KOPT-K1 (cell line): ENCODE results near the gene DMRTB1.

Source experiments
- H3K27ac ChIP-seq: fragments of 200-600 bp; sonication (generic); 2 replicates; pipeline ENCODE4 v1.5.1; 2016; ENCODE audit warnings: antibody characterized with exemption, mild to moderate bottlenecking, low read depth, low read length; ENCODE audit not compliant: poor library complexity, severe bottlenecking
- H3K36me3 ChIP-seq: fragments of 200-600 bp; sonication (generic); 2 replicates; pipeline ENCODE4 v1.5.1; 2017; ENCODE audit warnings: antibody characterized with exemption, mild to moderate bottlenecking, low read length, moderate library complexity; ENCODE audit not compliant: insufficient read depth
- H3K9me3 ChIP-seq: fragments of 200-600 bp; sonication (generic); 2 replicates; pipeline ENCODE4 v1.5.1; 2017; ENCODE audit warnings: antibody characterized with exemption, low read length, mild to moderate bottlenecking; ENCODE audit not compliant: insufficient read depth, poor library complexity, severe bottlenecking

The DMRTB1 gene

DNA sequence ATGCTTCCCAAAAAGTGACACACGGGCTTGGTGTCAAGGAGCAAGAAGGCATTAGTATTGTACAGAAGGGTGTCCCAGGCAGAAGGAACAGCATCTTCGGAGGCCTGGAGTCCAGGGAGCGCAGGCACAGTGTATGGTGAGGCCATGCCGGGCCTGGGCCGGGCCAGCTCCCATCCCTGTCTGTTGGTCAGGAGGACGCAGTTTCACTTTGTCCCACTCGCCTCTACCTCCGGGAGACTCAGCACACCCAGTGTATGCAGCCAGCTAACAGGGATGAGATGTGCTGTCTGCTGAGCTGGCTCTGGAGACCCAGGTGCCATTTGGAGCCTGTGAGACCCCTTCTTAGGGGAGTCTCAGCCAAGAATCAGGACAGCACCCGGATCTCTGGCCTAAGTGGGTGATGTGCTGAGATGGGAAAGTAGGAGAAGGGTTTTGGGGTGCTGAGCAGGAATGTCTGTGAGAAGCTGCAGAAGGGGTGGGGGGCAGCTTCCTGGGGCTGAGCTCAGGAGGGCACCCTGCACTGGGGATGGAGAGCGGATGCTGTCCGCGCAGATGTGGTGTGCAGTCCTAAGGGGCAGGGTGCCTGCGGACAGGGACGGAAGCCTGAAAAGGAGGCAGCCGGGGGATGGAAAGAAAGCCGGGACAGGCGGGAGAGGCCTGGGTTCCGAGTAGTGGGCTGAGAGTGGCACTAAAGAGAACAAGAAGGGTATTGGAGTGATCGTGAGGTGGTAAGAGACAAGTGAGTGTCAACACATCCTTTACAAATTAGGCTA, 25.7 kb downstream of the DMRTB1 start:
- Histone ChIP-seq H3K9me3 (no peaks in the 10 kb centered on the region), H3K36me3 (no peaks in the 10 kb centered on the region), H3K27ac (no peak overlapping the region)

DNA sequence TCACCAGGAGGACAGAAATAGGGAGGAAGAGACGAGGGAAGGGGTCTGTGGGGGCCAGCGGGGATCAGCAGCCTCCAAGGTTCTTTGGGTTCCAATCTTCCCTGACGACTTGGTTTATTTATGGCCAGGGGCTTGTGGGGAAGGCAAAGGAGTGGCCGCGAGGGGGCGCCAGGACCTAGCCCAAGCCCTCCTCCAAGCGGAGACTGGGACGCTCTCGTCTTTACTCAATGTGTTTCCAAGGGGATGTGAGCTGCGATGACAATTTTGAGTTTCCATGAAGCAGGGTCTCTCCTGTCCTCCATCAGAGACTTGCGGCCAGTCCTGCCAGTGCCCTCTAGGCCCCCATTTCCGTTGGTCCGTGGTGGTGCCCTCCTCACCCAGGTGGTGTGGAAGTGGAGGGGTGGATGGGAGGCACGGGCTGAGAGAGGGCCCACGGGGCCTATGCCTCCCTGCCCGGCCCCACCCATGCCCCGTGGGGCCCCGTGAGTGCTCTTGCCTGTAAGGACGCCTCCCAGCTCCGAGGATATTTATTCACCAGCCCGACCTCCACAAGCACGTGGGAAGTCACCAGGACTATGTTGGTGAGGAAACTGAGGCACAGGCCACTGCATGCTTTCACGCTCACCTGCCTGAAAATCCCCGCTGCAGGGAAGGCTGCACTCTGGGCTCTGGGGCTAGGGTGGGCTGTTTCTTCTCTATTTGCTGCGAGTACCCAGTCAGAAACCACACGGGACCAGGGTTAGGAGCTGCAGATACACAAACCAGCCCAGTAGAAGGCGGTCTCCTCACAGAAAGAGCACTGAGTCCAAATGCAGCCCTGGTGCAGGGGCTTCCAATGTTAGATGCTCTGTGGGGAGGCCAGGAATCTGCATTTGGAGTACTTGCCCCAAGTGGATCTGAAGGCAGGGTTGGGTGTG, 26.5 kb downstream of the DMRTB1 start:
- H3K36me3 ChIP-seq, result no peaks in the 10 kb centered on the region
- H3K9me3 ChIP-seq, result no peaks in the 10 kb centered on the region
- no peak overlapping the region for H3K27ac ChIP-seq

DNA sequence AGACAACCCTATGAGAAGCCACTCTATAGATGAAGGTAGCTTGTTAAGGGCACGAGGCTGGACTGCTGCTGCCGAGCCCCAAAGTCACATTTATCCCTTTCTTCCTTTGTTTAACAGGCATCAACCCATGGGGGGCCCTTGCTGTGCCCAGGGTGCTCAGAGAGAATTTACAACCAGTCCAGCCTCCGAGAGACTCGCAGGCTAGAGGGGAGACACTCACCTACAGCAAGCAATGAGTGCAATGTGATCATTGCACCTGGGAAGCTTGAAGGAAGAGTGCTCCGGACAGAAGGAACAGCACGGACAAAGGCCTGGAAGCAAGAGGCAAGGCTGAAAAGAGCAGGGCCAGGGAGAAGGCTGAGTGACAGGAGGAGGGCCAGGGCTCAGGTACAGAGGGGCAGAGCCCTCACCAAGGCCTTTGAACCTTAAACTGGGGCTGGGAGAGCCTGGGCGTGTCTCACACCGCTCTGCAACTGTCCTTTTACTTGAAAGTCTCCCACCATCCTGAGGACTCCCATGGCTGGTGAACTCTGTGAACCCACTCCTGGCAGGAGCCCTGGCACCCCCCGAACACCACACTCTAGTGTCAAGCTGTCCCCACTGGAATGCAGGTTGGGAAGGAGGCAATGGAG, 27.3 kb downstream of the DMRTB1 start:
- Histone ChIP-seq H3K27ac (no peak overlapping the region), H3K9me3 (no peaks in the 10 kb centered on the region), H3K36me3 (no peaks in the 10 kb centered on the region)

DNA sequence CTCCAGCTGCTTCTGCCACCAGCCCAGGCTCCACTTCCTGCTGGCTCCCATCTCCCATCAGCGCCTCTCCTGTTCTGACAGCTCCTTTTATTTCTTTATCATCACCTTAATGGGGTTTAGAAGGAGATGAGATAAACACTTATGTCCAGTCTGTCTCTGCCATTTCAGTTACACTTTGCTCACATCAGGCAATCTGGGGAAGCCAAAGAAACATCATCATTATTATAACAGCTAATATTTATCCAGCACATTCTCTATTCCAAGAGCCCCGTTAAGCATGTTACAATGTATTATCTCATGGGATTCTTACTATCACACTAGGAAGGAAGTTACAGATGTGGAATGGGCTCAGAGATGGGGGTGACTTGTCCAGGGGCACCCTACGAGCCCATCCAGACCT, 31.2 kb downstream of the DMRTB1 start:
- no peaks in the 10 kb centered on the region for H3K9me3 ChIP-seq
- H3K27ac ChIP-seq, result no peak overlapping the region
- H3K36me3 ChIP-seq, result no peaks in the 10 kb centered on the region

DNA sequence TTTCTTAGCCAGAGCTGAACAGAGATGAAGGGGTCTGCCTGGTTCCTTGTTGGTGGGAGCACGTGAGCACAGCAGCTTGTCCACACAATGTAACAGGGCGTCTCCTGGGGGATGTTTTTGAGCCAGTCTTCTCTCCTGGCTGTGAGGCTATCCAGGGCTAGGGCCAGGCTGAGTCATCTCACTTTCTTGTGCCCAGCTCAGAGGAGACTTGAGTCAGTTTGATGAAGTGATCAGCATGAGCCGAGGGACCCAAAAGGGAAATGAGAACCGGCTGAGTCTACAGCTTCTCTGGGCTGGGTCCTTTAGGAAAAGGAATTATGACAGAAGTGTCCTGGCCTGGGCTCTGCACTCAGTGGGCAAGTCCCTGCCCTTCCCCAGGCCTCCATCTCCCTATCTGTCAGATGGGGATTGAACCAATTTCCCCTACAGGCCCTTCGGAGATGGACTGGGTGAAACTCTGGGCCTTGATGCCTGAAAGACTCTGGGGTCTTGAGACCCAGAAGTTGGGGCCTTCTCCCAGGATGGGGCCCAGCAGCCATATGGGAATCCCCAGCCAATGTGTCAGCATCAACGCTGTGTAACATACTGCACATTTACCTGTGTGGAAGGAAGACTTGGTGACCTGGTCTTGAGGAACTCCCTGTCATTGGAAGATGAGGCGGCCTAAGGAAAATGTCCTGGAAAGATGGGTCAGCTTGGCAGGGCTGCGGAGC, 36.6 kb downstream of the DMRTB1 start:
- no peaks in the 10 kb centered on the region for H3K36me3 ChIP-seq
- H3K27ac ChIP-seq, result no peak overlapping the region
- H3K9me3 ChIP-seq, result no peaks in the 10 kb centered on the region

DNA sequence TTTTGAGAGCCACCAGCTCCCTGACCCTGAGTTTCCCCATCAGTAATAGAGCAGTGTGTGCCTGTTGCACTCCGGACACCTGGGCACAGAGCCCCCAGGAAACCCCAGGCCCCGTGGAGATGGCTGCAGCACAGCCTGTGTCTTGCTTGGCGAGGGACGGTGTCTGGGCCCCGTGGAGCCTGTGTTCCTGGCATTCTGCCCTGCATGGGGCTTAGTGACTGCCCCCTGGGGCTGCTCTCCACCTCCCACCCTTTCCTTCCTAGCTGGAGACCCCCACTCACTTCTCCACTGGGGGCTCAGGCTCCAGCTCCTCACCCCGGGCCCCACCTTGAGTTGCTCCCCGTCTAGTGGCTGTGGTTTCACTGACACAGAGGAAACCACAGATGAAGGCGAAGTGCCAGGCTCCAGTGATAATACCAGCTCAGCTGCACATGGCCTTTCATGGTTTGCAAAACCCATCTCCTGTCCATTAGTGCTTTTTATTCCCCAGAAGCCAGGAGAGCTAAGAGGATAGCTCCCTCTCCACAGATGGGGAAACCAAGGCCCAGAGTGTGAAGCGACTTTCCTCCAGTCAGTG, 39.4 kb downstream of the DMRTB1 start:
- Histone ChIP-seq H3K9me3 (no peaks in the 10 kb centered on the region), H3K27ac (no peak overlapping the region), H3K36me3 (no peaks in the 10 kb centered on the region)

DNA sequence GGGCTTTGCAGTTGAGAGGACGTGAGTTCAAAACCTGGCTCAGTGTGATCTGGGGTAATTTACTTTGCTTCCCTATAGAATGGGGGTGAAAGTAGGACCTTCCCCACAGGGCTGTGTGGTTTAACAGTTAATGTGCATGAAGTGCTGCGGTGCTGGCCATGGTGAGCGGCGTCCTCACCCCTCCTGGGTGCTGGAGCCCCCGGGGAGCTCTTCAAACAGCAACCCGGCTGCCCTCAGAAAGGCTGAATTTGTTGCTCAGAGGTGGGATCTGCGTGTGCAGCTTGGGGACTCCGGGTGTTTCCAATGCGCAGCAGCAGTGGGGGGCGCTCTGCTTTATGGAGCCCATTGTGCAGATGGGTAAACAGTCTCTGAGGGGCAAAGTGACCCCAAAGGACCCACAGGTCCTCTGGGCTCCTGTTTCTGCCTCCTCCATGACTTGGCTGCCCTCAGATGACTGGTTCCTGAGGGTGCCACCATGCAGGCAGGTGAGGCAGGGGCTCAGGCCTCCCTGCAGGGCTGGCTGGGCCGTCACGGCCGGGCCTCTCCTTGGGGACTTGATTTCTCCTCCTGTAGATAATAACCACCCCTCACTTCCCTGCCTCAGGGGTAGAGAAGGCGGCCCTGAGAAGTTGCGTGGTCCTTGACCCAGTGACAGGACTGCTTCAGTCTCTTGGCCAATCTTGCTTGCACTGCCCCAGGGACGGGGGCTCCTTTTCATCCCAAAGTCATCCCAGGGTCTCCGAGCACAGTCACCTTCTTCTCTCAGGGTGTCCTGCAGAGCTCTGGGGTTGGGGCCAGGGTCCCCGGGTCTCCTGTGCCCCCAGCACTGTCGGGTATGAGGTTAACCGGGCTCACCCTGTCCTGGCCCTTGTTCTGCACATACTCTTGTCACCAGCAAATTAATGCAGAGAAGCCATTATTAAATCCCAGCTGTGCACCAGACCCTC, 40.3 kb downstream of the DMRTB1 start:
- H3K36me3 ChIP-seq, result no peaks in the 10 kb centered on the region
- H3K9me3 ChIP-seq, result no peaks in the 10 kb centered on the region
- no peak overlapping the region for H3K27ac ChIP-seq

DNA sequence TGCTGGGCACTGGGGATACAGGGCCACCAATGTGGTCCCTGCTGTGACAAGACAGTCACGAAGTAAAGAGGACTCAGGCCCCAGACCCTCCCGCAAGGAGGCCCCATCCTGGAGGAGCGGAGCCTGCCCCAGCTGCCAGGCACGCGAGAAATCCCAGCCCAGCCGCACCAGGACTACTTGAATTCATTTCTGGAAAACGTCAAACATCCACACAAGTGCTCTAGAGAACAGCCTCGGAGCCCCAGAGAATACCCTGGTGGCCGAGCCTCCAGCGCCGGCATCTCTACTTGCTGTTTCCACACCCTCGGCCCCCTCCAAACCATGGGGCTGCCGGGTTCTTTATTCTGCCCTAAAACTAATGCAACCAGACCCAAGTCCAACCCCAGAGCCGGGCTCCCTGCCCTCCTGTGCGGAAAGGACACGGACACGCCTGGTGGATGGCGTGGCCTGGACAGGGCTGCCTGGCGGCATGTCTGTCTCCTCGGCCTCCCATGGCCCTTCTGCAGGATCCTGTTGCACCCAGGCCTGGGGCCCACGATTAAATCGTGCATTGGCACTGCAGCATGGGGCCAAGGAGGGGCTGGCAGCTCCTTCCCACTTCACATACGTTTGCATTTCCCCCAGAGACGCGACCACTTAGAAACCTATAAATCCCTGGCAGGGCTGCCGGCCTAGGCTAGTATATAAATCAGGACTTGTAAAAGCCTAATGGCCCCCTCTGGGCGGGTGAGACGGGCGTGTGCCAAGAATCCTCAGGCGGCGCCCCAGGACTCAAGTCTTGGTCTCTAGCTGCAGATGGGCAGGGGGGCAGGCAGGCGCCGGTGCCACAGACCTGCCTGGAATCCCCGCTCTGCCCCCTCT, 41.2 kb downstream of the DMRTB1 start:
- Histone ChIP-seq H3K36me3 (no peaks in the 10 kb centered on the region), H3K9me3 (no peaks in the 10 kb centered on the region), H3K27ac (no peak overlapping the region)

DNA sequence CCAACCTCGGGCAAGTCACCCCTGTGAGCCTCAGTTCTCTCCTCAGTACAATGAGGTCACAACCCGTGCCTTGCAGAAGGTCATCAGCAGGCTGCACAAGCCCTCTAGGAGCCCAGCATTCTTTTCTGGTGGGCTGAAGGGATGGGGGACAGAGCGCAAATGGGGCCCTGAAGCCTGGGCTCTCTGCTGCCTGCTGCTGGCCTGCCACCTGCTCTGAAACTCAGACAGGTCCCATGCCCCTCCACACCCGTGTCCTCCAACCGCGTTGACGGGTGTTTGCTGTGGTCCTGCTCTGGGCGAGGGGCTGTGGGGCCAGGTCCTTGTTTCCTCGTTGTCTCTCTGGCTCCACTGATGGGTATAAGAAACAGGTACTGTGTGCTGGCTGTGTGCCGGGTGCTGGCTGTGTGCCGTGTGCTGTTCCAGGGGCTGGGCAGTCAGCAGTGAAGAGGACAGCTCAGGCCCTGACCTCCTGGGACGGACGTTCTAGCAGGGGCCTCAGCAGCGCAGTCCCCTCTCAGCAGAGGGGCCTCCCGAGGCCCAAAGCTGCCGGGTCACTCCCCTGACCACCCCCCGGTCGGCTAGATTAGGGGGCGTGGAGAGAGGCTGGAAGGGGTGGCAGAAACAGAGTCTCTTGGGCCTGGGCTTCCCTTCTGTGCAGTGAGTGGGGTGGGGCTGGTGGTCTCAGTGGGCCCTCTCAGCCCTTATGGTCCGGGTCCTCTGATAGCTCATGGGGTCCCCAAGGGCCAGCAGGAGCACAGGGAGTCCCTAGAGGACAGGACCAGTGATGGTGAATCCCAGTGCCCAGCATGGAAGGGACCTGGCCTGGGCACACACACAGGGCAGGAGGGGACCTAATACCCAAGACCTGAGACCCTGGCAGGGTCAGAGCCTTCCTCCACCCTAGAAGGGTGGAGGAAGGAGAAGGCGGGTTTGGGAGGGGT, 42.1 kb downstream of the DMRTB1 start:
- H3K36me3 ChIP-seq, result no peaks in the 10 kb centered on the region
- no peak overlapping the region for H3K27ac ChIP-seq

DNA sequence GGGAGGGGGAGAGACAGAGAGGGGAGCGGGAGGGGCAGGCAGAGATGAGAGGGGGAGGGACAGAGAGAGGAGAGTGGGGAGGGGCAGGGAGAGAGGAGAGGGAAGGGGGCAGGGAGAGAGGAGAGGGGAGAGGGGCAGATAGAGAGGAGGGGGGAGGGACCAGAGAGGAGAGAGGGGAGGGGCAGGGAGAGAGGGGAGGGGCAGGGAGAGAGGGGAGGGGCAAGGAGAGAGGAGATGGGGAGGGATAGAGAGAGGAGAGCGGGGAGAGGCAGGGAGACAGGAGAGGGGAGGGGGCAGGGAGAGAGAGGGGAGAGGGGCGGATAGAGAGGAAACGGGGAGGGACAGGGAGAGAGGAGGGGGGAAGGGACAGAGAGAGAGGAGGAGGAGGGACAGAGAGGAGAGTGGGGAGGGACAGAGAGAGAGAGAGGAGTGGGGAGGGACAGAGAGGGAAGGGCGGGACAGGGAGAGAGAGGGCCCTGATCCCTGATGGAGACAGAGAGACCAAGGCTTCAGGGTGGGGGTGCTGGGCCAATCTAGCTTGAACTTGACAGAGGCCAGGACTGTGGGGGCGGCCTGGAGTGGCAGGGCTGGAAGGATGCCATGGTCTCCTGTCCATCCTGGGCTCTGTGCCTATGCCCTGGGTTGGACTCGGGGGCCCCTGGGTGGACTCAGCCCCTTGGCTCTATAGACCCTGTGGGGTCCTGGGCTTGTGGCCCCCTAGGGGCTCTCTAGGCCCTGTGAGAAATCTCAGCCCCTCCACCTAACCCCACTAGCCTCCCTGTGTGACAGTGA, 43.6 kb downstream of the DMRTB1 start:
- Histone ChIP-seq H3K9me3 (no peaks in the 10 kb centered on the region), H3K27ac (no peak overlapping the region), H3K36me3 (no peaks in the 10 kb centered on the region)

More for the DNA sequence above, 42.1 kb downstream of the DMRTB1 start:
- H3K9me3 ChIP-seq, result no peaks in the 10 kb centered on the region

DNA sequence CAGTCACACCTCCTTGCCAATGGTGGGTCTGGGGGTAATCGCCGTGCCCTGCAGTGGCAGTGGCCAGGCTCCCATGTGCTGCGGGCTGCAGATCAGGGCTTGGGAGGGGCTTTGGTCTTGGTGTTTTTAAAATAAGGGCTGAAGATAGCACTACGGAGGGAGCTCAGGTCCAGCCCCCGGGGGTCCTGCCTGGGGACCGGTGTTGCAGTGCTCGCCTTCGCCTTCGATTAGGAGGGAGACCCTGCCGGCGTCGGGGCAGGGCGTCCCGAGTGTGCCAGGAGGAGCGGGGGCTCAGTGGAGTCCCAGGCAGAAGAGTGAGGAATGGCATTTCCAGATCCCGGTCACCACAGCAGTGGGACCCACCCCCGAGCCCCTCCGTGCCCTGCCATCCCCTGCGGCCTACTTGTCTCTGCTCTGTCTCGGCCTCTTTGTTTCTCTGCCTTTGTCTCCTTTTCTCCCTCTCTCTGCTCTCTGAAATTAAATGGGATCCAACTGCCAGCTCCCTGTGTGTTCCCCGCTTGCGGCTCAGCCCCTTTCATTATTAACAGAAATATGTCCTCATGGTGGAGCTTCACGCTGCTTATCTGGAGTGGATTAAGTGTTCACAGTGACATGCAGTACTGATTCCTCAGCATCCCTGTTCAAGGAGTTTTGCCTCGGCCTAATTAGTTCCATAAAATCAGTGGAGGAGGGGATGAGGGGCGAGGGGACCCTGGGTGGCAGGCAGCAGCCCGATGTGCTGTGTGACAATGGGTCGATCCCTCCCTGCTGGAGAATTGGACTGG, 44.4 kb downstream of the DMRTB1 start:
- no peaks in the 10 kb centered on the region for H3K9me3 ChIP-seq
- no peaks in the 10 kb centered on the region for H3K36me3 ChIP-seq
- no peak overlapping the region for H3K27ac ChIP-seq
